Measurements from ENCODE around the gene MDM1. TPM values are rescaled to one million over a fixed set of nuclear protein-coding genes. Genes with fewer than 3 reads are reported as not detected.

MDM1 gene
- total and polyA plus RNA-seq, 2 of the 13 experiments (the other 11 are each of a cell fraction or from before 2014, with no cell fraction given): 4.6 to 15.2 TPM

DNA sequence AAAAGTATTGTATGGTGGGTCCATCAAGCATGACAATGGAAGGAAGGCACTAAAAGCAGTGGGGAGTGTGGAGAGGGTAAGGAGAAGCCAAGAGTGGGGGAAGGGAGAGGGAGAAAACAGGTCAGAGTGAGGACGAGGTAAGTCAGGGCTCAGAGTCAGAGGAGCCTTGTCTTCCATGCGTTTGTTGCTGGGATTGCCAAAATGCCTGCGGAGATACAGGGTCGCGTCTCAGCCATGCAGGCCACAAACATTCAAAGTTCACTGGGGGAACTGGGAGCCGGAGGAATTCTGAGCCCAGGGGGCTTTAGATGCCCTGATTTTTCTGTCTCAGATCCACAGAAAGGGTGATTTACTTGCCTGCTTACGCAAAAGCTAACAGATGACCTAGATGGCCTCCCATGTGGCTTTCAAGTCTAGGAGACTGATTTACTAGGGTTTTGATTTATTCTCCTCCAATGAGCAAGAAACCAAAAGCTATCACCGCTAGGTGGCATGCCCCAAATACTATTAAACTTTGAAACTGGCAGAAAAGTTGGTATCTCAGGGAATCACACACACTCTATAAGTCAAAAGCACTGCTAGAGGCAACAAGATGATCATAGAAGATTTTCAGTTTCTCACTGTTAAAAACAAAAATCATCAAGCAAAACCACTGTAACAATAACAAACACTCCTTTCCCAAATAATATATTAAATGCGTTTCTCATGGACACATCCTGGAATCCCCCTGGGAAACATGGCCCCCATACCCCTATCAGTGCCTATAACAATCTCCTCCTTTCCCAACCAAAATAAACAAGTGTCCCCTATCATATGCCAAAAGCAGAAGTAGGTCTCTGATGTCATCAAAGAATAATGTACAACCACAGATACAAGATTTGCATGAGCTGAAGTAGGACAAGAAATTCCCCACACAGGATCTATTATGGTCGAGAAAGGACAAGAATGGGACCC lies 26.6 kb upstream of the MDM1 start:
- H3K36me3 ChIP-seq (replicated peaks in 1 of 2; ENCODE audit: control insufficient read depth in 1 of 2, insufficient read depth in 2 of 2, low read length in 2 of 2): no peaks in the 10 kb centered on the region
- no peaks in the 10 kb centered on the region for H3K9me3 ChIP-seq (ENCODE audit: low read length)
- H4K20me1 ChIP-seq (ENCODE audit: insufficient read depth, low read length): no peaks in the 10 kb centered on the region
- peaks cover 8% of the 10 kb centered on the region; the same call in 1 of the 2 replicates for H3K4me1 ChIP-seq (ENCODE audit: insufficient read depth, low read length)
- no peaks in the 10 kb centered on the region; a peak in 1 of 5 replicates for H3K27me3 ChIP-seq (ENCODE audit: control insufficient read depth in 1 of 2, insufficient read depth in 2 of 2, low read length in 2 of 2)
- H3K4me3 ChIP-seq (replicated peaks in 1 of 3; ENCODE audit: insufficient read depth in 1 of 3, low read depth in 2 of 3, low read length in 3 of 3): peak overlapping the region in 2 of 3 experiments; percentile 41 to 46; a peak in 4 of 6 replicates
- intact Hi-C loops (cut with micrococcal nuclease; ENCODE audit: unreplicated experiment) (loop anchor here (2.0 kb wide), 1 partner anchor 140 kb away; no protein-coding TSS in a partner anchor), in situ Hi-C loops (cut with HindIII; ENCODE audit: extremely low pct_ligation_motif_present, low pct_unique_long_range_greater_than_20kb) (no loop called here)
- H2AFZ ChIP-seq (ENCODE audit: low read length): peak overlapping the region; percentile 89
- WGBS (ENCODE audit: low lambda C conversion rate): 8% methylated on average over 10 of the region's 10 CpGs
- H3K79me2 ChIP-seq (ENCODE audit: insufficient read depth, low read length): no peaks in the 10 kb centered on the region
- CTCF ChIA-PET (ENCODE audit: low intra/inter-chr PET ratio, low total read pairs): no interaction called here
- H3K9ac ChIP-seq (ENCODE audit: insufficient read depth, low read depth, low read length): peak overlapping the region; percentile 49
- ATAC-seq (peak; percentile 91), FAIRE-seq (peak; percentile 92), DNase-seq (ENCODE audit: low spot score) (peak; percentile 57)
- POLR2A ChIA-PET: no interaction called here
- BruUV-seq (replicated peaks): no TSS peak
- peak overlapping the region; percentile 75 for H3K4me2 ChIP-seq (ENCODE audit: low read depth, low read length)
- H3K27ac ChIP-seq (ENCODE audit: extremely low read length, insufficient read depth, low read length): no peak overlapping the region
- TF ChIP-seq ZNF570 (CRISPR knock-in tag; IDR thresholded peaks at IDR 0.05; ENCODE audit: borderline replicate concordance) (no peak), MBD4 (IDR thresholded peaks at IDR 0.05; ENCODE audit: borderline replicate concordance, low read length) (no peak), LCORL (IDR thresholded peaks at IDR 0.05) (no peak), LCORL (CRISPR knock-in tag; IDR thresholded peaks at IDR 0.05) (no peak), STAG1 (CRISPR knock-in tag; IDR thresholded peaks at IDR 0.05) (peak; percentile 71), SMC3 (IDR thresholded peaks at IDR 0.05; ENCODE audit: low read length) (peak; percentile 43), ELF1 (CRISPR knock-in tag; IDR thresholded peaks at IDR 0.05) (no peak), ZNF451 (CRISPR knock-in tag; IDR thresholded peaks at IDR 0.05) (no peak), GABPA (IDR thresholded peaks at IDR 0.05; ENCODE audit: low read depth, low read length) (no peak), GABPA (CRISPR knock-in tag; IDR thresholded peaks at IDR 0.05; ENCODE audit: low read depth) (no peak), SPEN (CRISPR knock-in tag; IDR thresholded peaks at IDR 0.05; ENCODE audit: low read depth) (0 out of 2 replicates have a peak, but pooled peaks have one; percentile 24), CEBPB (IDR thresholded peaks at IDR 0.05; ENCODE audit: borderline replicate concordance, low read depth, low read length) (no peak), ATF1 (CRISPR knock-in tag; IDR thresholded peaks at IDR 0.05) (no peak)
- TF ChIP-seq, protein P1, sequence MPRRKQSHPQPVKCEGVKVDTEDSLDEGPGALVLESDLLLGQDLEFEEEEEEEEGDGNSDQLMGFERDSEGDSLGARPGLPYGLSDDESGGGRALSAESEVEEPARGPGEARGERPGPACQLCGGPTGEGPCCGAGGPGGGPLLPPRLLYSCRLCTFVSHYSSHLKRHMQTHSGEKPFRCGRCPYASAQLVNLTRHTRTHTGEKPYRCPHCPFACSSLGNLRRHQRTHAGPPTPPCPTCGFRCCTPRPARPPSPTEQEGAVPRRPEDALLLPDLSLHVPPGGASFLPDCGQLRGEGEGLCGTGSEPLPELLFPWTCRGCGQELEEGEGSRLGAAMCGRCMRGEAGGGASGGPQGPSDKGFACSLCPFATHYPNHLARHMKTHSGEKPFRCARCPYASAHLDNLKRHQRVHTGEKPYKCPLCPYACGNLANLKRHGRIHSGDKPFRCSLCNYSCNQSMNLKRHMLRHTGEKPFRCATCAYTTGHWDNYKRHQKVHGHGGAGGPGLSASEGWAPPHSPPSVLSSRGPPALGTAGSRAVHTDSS (CRISPR knock-in tag; conservative IDR thresholded peaks at IDR 0.05): no peak
- TF ChIP-seq, protein P2, sequence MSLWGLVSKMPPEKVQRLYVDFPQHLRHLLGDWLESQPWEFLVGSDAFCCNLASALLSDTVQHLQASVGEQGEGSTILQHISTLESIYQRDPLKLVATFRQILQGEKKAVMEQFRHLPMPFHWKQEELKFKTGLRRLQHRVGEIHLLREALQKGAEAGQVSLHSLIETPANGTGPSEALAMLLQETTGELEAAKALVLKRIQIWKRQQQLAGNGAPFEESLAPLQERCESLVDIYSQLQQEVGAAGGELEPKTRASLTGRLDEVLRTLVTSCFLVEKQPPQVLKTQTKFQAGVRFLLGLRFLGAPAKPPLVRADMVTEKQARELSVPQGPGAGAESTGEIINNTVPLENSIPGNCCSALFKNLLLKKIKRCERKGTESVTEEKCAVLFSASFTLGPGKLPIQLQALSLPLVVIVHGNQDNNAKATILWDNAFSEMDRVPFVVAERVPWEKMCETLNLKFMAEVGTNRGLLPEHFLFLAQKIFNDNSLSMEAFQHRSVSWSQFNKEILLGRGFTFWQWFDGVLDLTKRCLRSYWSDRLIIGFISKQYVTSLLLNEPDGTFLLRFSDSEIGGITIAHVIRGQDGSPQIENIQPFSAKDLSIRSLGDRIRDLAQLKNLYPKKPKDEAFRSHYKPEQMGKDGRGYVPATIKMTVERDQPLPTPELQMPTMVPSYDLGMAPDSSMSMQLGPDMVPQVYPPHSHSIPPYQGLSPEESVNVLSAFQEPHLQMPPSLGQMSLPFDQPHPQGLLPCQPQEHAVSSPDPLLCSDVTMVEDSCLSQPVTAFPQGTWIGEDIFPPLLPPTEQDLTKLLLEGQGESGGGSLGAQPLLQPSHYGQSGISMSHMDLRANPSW (CRISPR knock-in tag; IDR thresholded peaks at IDR 0.05; ENCODE audit: borderline replicate concordance): no peak
- TF ChIP-seq, protein P3, sequence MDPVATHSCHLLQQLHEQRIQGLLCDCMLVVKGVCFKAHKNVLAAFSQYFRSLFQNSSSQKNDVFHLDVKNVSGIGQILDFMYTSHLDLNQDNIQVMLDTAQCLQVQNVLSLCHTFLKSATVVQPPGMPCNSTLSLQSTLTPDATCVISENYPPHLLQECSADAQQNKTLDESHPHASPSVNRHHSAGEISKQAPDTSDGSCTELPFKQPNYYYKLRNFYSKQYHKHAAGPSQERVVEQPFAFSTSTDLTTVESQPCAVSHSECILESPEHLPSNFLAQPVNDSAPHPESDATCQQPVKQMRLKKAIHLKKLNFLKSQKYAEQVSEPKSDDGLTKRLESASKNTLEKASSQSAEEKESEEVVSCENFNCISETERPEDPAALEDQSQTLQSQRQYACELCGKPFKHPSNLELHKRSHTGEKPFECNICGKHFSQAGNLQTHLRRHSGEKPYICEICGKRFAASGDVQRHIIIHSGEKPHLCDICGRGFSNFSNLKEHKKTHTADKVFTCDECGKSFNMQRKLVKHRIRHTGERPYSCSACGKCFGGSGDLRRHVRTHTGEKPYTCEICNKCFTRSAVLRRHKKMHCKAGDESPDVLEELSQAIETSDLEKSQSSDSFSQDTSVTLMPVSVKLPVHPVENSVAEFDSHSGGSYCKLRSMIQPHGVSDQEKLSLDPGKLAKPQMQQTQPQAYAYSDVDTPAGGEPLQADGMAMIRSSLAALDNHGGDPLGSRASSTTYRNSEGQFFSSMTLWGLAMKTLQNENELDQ (CRISPR knock-in tag; IDR thresholded peaks at IDR 0.05; ENCODE audit: borderline replicate concordance): no peak
